ENCODE results near the gene GBF1.
"Not testable (repeated sequence)": the region's sequence is repeated elsewhere in the genome, so short reads cannot be mapped to it uniquely, and the experiment has no call there.

Gene GBF1

GRCh38 chr10:102245082-102245931, at the start of gene GBF1:
Gene GBF1, plus strand, starts transcription at chr10:102245532. Its CDS starts 13,407 bp downstream, at chr10:102258939.
- DNase-seq (ENCODE audit: low read depth in 1 of 2, low spot score in 1 of 2) = peak; percentile 71 to 87

DNA sequence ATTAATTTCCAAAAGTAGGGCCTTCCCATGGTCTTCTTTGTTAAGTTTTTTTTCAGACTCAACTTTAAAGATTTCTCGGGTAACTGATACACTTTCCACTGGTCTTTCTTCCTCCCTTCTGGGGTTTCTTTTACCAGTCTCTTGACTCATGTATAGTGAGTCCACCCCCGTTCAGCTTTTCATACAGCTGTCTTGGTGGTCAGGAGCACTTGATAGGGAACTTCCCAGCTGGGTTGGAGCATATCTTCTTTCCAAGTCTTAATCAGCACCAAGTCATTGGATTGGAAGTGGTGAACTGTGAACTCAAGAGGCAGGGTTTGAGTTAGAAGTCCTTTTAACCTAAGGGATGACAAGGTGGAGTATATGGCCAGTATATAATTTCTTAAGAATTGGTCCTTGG, 48.4 kb upstream of the GBF1 start:
- DNase-seq (ENCODE audit: low read depth in 1 of 2, low spot score in 1 of 2) = no peak

- no peak for DNase-seq (ENCODE audit: low read depth in 1 of 2, low spot score in 1 of 2)
These were observed 47.3 kb upstream of the GBF1 start for GRCh38 chr10:102198027-102198426.

- DNase-seq (ENCODE audit: low read depth in 1 of 2, low spot score in 1 of 2) = no peak
These were observed 44.3 kb upstream of the GBF1 start for GRCh38 chr10:102200751-102201640.

- DNase-seq (ENCODE audit: low read depth in 1 of 2, low spot score in 1 of 2) = no peak
These were observed 42.9 kb upstream of the GBF1 start for GRCh38 chr10:102202386-102202785.

DNA sequence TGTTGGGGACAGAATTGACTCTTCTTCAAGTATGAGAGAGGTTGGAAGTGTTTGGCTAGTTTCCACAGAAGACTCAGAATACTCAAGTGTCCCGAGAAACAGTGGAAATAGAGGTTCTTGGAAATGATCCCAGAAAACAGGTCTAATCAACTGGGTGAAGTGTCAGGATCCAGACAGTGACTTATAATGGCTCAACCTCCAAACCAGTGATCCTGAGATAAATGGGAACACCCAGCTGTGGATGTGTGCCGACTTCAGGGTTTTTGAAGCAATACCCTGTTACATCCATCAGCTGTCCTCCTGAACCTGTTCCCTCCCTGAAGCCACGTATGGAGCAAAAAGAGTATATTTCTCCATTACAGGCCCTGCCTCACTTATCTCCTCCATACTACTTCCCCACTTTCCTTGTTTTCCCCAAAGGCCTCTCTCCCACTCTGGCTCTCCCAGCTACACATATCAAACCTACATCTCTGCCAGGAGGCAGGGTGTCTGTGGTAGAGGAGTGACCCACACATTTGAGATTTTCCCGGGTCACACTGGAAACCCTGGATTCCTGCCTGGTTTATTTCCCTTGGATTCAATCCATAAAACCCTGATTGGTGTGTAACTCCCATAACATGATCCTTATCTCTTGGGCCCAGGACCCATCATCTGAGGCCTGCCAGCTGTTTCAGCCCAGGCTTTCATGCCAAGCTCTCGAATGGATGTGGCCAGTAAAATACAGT, 36.9 kb upstream of the GBF1 start:
- DNase-seq (ENCODE audit: low read depth in 1 of 2, low spot score in 1 of 2) = no peak

GRCh38 chr10:102211615-102212299, 33.6 kb upstream of the GBF1 start:
- no peak for DNase-seq (ENCODE audit: low read depth in 1 of 2, low spot score in 1 of 2)

DNA sequence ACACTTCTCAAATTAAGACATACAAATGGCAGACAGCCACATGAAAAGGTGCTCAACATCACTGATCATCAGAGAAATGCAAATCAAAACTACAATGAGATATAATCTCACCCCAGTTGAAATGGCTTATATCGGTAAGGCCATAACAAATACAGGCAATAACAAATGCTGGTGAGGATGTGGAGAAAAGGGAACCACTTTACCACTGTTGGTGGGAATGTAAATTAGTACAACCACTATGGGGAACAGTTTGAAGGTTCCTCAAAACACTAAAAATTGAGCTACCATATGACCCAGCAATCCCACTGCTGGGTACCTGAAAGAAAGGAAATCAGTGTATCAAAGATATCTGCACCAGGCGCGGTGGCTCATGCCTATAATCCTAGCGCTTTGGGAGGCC, 31.7 kb upstream of the GBF1 start:
- DNase-seq (ENCODE audit: low read depth in 1 of 2, low spot score in 1 of 2) = not testable (repeated sequence)

DNA sequence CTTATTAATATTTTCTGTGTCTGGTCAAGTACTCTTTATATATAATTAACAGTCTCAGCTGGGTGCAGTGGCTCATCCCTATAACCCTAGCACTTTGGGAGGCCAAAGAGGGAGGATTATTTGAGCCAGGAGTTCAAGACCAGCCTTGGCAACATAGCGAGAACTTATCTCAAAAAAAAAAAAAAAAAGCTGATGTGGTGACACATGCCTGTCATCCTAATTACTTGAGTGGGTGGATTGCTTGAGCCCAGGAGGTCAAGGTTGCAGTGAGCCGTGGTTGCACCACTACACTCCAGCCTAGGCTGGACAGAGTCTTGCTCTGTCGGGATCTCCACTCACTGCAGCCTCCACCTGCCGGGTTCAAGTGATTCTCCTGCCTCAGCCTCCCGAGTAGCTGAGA, 26.0 kb upstream of the GBF1 start:
- no peak for DNase-seq (ENCODE audit: low read depth in 1 of 2, low spot score in 1 of 2)

- no peak for DNase-seq (ENCODE audit: low read depth in 1 of 2, low spot score in 1 of 2)
These were observed 24.7 kb upstream of the GBF1 start for GRCh38 chr10:102220612-102221011.

- DNase-seq (ENCODE audit: low read depth in 1 of 2, low spot score in 1 of 2) = no peak
These were observed 22.5 kb upstream of the GBF1 start for GRCh38 chr10:102222797-102223196.

DNA sequence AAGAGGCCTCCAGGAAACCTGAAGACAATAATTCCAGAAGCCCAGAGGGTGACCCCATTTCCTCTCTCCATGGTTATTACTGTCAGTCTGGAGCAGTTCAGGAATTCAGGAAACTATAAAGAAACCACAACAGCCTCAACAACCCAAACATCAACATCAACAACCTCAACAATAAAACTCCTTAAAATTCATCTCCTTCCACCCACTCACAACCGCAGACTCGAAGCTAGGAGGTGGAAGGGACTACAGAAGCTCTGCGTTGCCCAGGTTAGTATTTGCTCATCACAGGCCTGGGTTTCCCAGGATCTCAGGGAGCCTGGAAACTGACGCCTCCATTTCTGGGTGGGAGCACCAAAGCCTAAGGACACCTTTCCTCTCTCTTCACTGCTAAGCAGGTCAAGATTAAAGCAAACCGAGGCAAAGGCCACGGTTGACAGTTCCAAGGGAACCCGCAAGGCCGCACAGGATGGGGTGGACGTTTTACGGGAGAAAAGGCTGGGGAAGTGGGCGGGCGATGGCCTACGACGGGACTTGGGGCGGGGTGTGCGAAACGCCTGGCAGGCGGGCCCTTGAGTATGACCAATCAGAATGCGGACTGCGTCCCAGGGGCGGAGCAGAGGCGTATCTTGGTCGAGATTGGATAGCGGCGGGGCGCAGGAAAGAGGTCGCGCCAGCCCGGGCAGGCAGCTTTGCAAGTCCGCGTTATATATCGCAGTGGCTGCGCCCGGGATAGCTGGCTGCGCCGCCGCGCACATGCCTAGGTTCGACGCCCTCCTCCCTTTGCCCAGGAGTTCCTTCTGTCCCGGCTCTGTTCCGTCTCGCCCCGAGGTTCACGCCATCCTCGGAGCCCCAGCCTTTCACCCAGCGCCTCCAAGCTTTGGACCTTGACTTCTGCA, 19.4 kb upstream of the GBF1 start, which contains the start of gene ELOVL3:
Gene ELOVL3, plus strand, starts transcription at position 654 of the 896 bp plus-strand sequence. CDS start 250 bp downstream, outside the sequence.
- DNase-seq (ENCODE audit: low read depth in 1 of 2, low spot score in 1 of 2) = peak; percentile 54 to 78

DNA sequence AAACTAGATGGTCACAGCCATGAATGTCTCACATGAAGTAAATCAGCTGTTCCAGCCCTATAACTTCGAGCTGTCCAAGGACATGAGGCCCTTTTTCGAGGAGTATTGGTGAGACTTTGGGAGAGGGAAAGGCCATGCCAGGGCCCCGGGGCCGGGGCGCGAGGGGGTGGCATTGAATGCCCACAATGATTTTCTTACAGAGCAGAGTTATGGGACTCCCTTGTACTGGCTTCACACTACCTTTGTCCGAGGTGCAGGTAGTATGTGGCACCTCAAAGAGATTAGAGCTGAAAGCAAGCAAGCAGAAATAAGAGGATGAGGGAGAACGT, 18.8 kb upstream of the GBF1 start:
- DNase-seq (ENCODE audit: low read depth in 1 of 2, low spot score in 1 of 2) = no peak

GRCh38 chr10:102227050-102227449, 18.3 kb upstream of the GBF1 start:
- DNase-seq (ENCODE audit: low read depth in 1 of 2, low spot score in 1 of 2) = no peak

DNA sequence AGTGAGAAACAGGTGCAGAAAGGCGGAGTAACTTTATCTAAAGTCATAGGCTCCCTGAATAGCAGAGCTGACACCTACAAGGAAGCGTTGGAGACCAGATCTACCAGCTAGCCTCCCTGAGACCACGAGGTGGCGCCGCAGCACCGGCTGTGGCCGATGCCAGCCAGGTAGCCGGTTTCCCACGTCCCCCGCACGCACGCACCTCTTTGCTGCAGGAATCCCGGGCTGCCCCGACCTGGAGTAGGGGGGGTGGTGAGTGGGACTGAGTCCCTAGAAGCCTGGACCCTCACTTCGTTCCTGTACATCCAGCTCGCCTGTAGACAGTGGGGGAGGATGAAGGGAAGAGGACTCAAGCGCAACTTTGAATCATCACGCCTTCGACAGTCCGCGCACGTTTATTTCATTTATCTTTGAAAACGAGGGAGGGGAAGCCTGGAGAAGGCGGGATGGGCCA, 15.5 kb upstream of the GBF1 start:
- DNase-seq (ENCODE audit: low read depth in 1 of 2, low spot score in 1 of 2) = peak; percentile 80

GRCh38 chr10:102230264-102230860, 15.0 kb upstream of the GBF1 start:
- DNase-seq (ENCODE audit: low read depth in 1 of 2, low spot score in 1 of 2) = peak in 1 of 2 donors; percentile 26

GRCh38 chr10:102230861-102231356, 14.4 kb upstream of the GBF1 start:
- DNase-seq (ENCODE audit: low read depth in 1 of 2, low spot score in 1 of 2) = no peak

GRCh38 chr10:102231357-102232318, 13.7 kb upstream of the GBF1 start:
- DNase-seq (ENCODE audit: low read depth in 1 of 2, low spot score in 1 of 2) = peak; percentile 53 to 58
